SK-N-SH treated with all-trans-retinoic acid at 6 μM for 48 hours (cell line): ENCODE results near the gene NPFF.

ENCODE experiments used
- CREB5 ChIP-seq: fragments of 250-450 bp; sonication (Bioruptor Pico); IDR thresholded peaks from 2 replicates; pipeline ENCODE4 v1.5.1; 2020; ENCODE audit warnings: low read depth, mild to moderate bottlenecking, moderate library complexity
- CSDC2 ChIP-seq: fragments of 250-450 bp; sonication (Bioruptor Pico); IDR thresholded peaks from 2 replicates; pipeline ENCODE4 v1.5.0; 2020; ENCODE audit warnings: mild to moderate bottlenecking, moderate library complexity
- ESRRG ChIP-seq: fragments of 250-450 bp; sonication (Bioruptor Pico); IDR thresholded peaks from 2 replicates; pipeline ENCODE4 v1.6.1; 2021; ENCODE audit warnings: mild to moderate bottlenecking
- GLIS3 ChIP-seq: fragments of 250-450 bp; sonication (Bioruptor Pico); IDR thresholded peaks from 2 replicates; pipeline ENCODE4 v1.5.0; 2020; ENCODE audit warnings: mild to moderate bottlenecking, moderate library complexity
- ISL1 ChIP-seq: fragments of 250-450 bp; sonication (Bioruptor Pico); IDR thresholded peaks from 2 replicates; pipeline ENCODE4 v2.1.2; 2022; ENCODE audit warnings: mild to moderate bottlenecking, moderate library complexity
- PPARA ChIP-seq: fragments of 250-450 bp; sonication (Bioruptor Pico); IDR thresholded peaks from 2 replicates; pipeline ENCODE4 v1.5.0; 2020; ENCODE audit warnings: mild to moderate bottlenecking, borderline replicate concordance
- RARB ChIP-seq: fragments of 250-450 bp; sonication (Bioruptor Pico); IDR thresholded peaks from 2 replicates; pipeline ENCODE4 v1.8.0; 2021; ENCODE audit warnings: mild to moderate bottlenecking, moderate library complexity
- SNAI2 ChIP-seq: fragments of 250-450 bp; sonication (Bioruptor Pico); IDR thresholded peaks from 2 replicates; pipeline ENCODE4 v1.5.0; 2020; ENCODE audit warnings: mild to moderate bottlenecking, moderate library complexity
- ZFP30 ChIP-seq: fragments of 450-650 bp; formaldehyde crosslinking; IDR thresholded peaks from 2 replicates; pipeline ENCODE4 v1.5.0; 2022; ENCODE audit warnings: mild to moderate bottlenecking, moderate library complexity
- ZNF565 ChIP-seq: fragments of 450-650 bp; formaldehyde crosslinking; conservative IDR thresholded peaks from 2 replicates; pipeline ENCODE4 v1.5.0; 2020; ENCODE audit warnings: low read depth, mild to moderate bottlenecking, moderate library complexity
- TF ChIP-seq, protein P1 (sequence below): fragments of 250-450 bp; sonication (Bioruptor Pico); IDR thresholded peaks from 2 replicates; pipeline ENCODE4 v1.8.0; 2020; ENCODE audit warnings: mild to moderate bottlenecking, moderate library complexity, borderline replicate concordance

DNA sequence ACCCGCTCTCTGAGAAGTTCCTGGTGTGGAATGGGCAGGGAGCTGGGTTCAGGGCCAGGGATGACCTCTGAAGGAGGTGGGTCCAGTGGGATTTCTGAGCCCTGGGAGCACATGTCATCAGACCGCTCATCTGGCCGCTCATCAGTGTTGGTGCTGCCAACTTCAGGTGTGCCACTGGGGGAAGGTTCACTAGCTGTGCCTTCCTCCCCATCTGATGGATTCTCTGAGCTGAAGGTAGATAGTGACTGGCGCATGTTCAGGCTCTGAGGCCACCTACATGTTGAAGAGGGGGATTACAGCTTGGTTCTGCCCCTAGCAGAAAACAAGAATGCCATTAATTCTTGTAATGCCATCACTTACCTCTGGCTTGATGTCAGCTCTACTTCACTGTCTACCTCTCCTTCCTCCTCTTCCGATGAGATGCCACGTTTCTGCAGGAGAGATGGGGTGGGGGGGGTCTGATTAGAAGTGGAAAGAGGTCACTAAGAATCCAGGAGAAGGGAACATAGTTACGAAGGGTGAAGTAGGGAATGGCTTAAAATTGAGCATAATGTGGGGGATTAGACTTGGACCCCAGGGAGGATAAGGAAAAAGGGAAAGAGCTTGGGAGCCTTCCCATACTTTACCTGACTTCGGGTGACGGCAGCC lies 25.2 kb downstream of the NPFF start:
- TF ChIP-seq SNAI2 (no peak), ESRRG (CRISPR knock-in tag) (no peak), ZNF565 (CRISPR knock-in tag) (no peak), ISL1 (CRISPR knock-in tag) (no peak), ZFP30 (CRISPR knock-in tag) (no peak), PPARA (CRISPR knock-in tag) (no peak), RARB (CRISPR knock-in tag) (no peak), CSDC2 (no peak), GLIS3 (CRISPR knock-in tag) (no peak), CREB5 (no peak)
- TF ChIP-seq, protein P1, sequence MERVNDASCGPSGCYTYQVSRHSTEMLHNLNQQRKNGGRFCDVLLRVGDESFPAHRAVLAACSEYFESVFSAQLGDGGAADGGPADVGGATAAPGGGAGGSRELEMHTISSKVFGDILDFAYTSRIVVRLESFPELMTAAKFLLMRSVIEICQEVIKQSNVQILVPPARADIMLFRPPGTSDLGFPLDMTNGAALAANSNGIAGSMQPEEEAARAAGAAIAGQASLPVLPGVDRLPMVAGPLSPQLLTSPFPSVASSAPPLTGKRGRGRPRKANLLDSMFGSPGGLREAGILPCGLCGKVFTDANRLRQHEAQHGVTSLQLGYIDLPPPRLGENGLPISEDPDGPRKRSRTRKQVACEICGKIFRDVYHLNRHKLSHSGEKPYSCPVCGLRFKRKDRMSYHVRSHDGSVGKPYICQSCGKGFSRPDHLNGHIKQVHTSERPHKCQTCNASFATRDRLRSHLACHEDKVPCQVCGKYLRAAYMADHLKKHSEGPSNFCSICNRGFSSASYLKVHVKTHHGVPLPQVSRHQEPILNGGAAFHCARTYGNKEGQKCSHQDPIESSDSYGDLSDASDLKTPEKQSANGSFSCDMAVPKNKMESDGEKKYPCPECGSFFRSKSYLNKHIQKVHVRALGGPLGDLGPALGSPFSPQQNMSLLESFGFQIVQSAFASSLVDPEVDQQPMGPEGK: no peak
